Epithelial cell of proximal tubule (primary cell): Measurements from ENCODE around the gene WT1. TPM values are rescaled to one million over a fixed set of nuclear protein-coding genes. Genes with fewer than 3 reads are reported as not detected.
"Not testable (repeated sequence)": the region's sequence is repeated elsewhere in the genome, so short reads cannot be mapped to it uniquely, and the experiment has no call there.

Experiments used
- DNase-seq: peaks from one replicate; pipeline ENCODE4 v3.0.0-alpha.2; 2011; ENCODE audit warnings: low read depth
- H3K4me3 ChIP-seq: 2 replicates; pipeline ENCODE4 v1.5.1; 2011; ENCODE audit warnings: low read depth, mild to moderate bottlenecking, low read length
- total RNA-seq: library from RNA; depleted of rRNA; stranded (reverse); fragments of >200 nt; gene quantifications from 2 replicates; pipeline ENCODE4 v1.2.3, GENCODE V29; 2015
- TF ChIP-seq, protein P1 (sequence below): conservative IDR thresholded peaks from 2 replicates; pipeline ENCODE4 v1.5.1; 2012; ENCODE audit warnings: low read depth, mild to moderate bottlenecking, low read length

Gene WT1
- total RNA-seq = 3.0 and 10.6 TPM in 2 replicates

DNA sequence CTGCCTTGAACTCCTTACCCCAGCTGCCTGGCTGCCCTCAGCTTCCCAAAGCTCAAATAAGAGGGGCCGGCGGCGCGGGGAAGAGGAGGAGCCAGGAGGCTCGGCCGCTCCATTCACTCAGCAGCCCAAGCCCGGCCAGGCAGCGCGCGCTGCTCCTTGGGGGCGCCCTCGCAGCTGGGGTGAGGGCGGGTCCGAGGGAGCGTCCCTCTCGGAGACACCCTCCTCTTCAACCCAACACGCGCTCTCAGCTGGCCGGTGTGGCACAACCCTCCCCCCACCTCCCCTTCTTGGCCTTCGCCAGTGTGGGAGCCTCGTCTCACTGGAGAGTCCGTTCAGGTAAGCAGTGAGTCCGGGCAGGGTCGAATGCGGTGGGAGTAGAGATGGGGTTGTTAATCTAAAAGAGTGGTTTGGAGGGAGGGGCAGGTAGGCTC lies at the start of gene WT1:
Gene WT1 (minus strand): TSS at position 29 of the 431 bp plus-strand sequence.
- TF ChIP-seq, protein P1, sequence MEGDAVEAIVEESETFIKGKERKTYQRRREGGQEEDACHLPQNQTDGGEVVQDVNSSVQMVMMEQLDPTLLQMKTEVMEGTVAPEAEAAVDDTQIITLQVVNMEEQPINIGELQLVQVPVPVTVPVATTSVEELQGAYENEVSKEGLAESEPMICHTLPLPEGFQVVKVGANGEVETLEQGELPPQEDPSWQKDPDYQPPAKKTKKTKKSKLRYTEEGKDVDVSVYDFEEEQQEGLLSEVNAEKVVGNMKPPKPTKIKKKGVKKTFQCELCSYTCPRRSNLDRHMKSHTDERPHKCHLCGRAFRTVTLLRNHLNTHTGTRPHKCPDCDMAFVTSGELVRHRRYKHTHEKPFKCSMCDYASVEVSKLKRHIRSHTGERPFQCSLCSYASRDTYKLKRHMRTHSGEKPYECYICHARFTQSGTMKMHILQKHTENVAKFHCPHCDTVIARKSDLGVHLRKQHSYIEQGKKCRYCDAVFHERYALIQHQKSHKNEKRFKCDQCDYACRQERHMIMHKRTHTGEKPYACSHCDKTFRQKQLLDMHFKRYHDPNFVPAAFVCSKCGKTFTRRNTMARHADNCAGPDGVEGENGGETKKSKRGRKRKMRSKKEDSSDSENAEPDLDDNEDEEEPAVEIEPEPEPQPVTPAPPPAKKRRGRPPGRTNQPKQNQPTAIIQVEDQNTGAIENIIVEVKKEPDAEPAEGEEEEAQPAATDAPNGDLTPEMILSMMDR = no peak
- peak within 1 kb of the TSS; percentile 48 for H3K4me3 ChIP-seq
- DNase-seq = no peak

DNA sequence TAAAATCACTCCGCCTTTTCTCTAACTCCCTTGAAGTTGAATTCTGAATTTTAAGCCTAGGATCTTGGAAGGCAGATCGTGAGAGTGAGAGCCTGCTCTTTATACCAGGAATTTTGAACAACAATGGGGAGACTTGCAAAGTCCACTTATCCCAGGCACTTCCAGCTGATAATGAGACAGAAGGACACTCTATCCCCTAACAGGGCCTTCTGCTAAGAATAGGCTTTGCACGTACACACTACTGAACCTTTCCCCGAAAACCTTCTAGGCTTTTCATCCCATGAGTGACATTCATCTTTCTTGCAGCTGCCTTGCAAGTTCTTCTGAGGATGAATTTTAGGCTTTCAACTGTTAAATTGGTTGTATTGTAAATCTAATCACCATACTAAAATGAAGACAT lies 44.0 kb upstream of the WT1 start:
- no peak overlapping the region for H3K4me3 ChIP-seq
- TF ChIP-seq, protein P1 = no peak
- no peak for DNase-seq

- TF ChIP-seq, protein P1 = no peak
- no peak for DNase-seq
- H3K4me3 ChIP-seq = no peak overlapping the region
Measured at GRCh38 chr11:32478277-32478731, 43.0 kb upstream of the WT1 start.

DNA sequence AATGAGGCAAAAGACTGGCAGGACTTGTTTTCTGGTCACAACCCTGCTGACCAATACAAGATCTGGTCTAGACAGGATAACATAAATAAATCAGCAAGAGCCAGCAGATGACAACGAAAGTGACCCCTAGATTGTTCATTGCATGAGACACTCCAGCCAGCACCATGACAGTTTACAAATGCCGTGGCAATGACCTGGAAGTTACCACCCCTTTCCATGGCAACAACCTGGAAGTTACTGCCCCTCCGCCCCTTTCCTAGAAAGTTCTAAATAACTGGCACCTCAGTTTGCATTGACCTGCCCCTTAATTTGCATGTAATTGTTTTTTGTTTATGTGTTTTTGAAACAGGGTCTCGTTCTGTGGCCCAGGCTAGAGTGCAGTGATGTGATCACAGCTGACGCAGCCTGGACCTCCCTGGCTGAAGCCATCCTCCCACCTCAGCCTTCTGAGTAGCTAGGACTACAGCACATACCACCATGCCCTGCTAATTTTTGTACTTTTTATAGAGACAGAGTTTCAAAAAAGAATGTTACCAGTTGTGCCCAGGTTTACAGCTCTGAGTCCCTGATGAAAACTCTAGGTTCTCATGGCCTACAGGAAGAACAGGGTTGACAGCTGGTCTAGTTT lies 38.1 kb upstream of the WT1 start:
- H3K4me3 ChIP-seq = no peak overlapping the region
- no peak for DNase-seq
- TF ChIP-seq, protein P1 = no peak

DNA sequence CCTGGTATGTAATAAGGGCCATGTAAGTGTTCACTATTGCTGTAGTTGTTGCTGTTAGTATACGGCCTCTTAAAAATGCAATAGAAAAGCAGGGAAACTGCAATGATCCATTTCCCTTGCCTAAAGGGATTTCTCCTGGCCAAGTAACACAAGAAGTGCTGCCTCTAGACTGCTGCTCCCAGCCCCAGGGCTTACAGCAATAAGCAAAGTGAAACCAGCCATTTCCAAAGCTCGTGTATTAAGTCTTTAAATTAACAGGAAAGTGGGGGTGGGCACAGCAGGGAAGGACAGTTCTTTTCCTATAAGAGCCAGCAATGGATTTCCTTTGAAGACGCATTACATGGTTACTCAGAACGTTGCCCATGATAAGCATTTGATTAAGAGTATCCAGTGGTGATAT lies 36.9 kb upstream of the WT1 start:
- TF ChIP-seq, protein P1 = no peak
- no peak for DNase-seq

DNA sequence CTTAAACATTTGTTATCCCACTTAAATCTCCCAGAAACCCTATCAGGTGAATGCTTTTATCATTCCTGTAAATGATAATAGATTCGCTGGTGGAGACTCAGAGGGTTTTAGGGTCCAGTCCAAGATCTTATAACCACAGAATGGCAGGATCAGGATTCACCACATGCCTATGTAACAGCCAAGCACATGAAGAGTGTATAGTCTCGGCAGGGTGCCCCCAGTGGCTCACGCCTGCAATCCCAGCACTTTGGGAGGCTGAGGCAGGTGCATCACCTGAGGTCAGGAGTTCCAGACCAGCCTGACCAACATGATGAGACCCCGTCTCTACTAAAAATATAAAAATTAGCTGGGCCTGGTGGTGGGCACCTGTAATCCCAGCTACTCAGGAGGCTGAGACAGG lies 36.2 kb upstream of the WT1 start:
- DNase-seq, H3K4me3 ChIP-seq: not testable (repeated sequence)

More for the DNA sequence above, 36.9 kb upstream of the WT1 start:
- H3K4me3 ChIP-seq = no peak overlapping the region

DNA sequence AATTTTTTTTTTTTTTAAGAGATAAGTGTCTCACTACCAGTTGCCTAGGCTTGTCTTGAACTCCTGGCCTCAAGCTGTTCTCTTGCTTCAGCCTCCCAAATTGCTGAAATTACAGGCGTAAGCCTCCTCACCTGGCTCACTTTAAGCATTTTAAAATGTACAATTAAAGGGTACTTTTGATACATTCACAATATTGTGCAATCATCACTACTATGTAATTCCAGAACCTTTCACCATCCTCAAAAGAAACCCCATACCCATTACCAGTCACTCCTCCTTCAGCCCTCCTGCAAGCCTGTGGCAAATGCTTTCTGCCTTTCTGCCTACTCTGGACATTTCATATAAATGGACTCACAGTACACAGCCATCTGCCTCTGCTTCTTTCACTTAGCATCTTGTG lies 34.5 kb upstream of the WT1 start:
- no peak for DNase-seq
- TF ChIP-seq, protein P1 = no peak
- no peak overlapping the region for H3K4me3 ChIP-seq
